NOMO-1 (cell line): ENCODE measurements around the gene SVOP.
"Not testable (repeated sequence)": the region's sequence is repeated elsewhere in the genome, so short reads cannot be mapped to it uniquely, and the experiment has no call there.

Experiments used
- DNase-seq, 2 experiments: peaks; one replicate each; lab custom pipeline; 2025; ENCODE audit not compliant: unreplicated experiment in 2 of 2; lab: John Stamatoyannopoulos, UW

Gene SVOP

DNA sequence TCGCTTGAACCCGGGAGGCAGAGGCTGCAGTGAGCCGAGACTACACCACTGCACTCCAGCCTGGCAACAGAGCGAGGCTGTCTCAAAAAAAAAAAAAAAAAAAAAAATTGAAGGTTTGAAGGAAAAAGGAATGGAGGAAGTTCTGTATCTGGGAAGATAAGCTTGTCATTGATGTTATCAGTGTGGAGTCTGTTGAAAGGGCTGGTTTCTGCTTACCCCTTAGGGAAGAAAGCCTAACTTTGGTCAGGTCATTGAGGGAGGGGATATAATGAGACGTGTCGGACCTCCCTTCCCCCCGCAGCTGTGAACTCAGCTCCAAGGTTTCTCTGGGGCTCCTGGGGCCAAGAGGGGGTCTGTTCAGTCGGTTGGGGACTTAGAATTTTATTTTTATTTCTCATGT, 124.5 kb downstream of the SVOP start:
- DNase-seq: no peak

DNA sequence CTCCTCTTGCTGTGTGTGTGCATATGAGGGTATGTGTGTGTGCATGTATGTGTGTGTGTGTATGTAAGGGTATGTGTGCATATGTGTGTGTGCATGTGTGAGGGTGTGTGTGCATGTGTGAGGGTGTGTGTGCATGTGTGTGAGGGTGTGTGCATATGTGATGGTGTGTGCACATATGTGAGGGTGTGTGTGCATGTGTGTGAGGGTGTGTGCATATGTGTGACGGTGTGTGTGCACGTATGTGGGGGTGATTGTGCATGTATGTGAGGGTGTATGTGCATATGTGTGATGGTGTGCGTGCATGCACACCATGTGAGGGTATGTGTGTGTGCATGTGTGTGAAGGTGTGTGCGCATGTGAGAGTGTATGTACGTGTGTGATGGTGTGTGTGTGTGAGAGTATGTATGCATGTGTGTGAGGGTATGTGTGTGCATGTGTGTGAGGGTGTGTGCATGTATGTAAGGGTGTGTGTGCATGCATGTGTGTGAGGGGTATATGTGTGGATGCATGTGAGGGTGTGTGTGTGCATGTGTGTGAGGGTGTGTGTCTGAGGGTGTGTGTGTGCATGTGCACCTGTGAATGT, 125.6 kb downstream of the SVOP start:
- no peak for DNase-seq

DNA sequence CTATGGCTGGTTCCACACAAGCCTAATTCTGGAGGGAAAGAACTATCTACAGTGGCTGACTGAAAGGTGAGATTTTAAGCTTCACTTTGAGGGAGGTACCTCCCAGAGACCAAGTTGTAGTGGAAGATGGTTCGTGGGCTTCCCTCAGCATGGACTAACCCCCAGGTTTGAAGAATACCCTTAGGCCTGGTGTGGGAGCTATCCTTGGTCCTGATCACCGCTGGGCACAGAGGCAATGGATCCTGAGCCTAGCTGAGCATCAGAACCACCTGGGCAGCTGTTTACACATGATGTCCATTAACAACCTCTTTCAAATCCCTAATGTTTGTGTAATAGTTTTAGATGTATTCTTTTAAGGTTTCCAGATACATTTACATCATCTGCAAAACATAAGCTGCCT, 130.7 kb downstream of the SVOP start:
- no peak for DNase-seq

DNA sequence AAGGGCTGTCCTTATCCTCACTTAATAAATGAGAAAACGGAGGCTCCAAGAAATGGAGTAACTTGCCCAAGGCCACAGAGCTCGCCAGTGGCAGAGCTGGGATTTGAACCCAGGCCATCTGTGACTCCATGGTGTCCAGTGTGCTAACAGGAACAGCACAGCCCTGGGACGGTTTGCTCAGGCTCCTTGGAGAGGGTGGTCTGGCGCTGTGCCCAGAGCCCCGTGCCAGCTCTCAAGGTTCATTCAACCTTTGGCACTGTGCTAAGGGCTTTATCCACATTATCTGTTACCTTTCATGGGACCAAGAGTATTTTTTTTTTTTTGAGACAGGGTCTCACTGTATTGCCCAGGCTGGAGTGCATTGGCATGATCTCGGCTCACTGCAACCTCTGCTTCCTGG, 132.8 kb downstream of the SVOP start:
- DNase-seq: no peak

DNA sequence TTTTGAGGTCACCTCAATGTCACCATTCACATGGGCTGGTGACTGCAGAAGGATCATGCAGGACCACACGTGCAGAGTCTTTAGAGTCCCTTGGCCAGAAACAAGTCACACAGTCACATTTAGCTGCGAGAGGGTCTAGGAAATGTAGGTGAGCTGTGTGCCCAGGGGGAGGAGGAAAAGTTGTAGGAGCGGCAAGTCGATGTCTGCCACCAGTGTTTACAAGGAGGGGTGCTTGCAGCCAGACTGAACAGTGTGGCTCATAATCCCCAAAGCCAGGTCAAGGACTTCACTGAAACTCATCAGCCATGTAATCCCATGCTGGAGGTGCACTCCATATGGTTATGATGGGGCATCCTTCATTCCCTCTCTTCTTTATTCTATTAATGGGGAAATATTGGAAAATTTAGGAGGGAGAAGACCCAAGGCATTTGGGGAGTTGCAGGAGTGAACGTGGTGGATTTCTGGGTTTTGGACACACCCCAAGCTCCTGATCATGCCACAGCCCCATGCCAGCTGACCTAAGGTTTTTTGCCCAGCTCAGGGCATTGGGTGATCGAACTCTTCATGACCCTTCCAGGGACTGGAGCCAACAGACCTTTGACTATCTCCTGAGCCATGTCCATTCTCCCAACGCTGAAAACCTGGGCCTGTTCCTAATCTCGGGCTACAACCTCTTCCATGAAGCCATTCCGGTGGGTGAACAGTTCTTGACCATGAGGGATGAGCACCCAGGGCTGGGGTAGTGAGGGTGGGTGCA, 133.8 kb downstream of the SVOP start:
- DNase-seq: no peak

DNA sequence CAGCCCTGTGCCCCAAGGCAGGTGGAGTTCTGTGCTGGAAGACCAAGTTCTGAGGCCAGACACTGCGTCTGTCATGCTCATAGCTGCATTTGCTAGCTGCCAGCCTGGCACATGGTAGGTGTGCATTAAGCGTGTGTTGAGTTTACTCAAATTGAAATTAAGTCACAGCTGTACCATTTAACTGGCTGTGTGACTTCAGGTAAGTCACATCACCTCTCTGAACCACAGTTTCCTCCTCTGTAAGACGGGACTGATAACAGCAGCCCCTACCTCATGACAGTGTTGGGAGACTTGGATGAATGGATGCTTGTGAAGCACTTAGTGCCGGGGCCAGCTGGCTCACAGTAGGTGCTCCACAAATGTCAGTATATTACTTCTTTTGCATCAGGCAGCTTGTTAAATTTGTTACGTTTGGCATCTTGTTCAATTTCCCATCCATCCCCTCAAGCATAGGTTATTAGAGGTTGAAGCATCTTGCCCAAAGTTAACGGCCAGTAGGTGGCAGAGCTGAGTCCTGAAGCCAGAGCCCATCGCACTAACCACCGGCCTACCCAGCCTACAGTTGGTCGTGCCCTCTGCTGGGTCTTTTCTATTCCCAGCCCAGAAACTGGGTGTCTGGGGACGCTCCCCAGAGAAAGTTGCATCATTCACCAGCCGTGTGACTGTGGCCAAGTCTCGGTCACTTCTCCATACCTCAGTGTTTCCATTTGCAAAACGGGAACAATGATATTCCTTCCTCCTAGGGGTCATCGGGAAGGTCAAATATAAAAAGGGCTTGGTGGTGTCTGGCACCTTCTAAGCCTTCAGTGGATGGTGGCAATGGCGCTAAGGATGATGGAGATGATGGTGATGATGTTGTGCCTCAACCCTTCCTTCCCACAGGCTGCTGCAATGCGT, 136.5 kb downstream of the SVOP start:
- peak; percentile 19 to 56 for DNase-seq

DNA sequence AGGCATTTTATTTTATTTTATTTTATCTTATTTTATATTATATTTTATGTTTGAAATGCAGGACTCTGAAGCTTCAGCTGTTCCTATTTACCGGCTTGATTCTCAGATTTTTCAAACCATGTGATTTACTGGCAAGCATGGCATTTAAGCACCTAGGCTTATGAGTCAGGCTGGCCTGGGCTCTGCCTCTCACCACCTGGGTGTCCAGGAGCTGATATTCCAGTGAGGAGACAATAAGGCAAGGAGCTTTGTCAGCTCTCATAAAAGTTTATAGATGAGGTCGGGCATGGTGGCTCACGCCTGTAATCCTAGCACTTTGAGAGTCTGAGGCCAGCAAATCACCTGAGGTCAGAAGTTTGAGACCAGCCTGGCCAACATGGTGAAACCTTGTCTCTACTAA, 138.9 kb downstream of the SVOP start:
- no peak for DNase-seq

DNA sequence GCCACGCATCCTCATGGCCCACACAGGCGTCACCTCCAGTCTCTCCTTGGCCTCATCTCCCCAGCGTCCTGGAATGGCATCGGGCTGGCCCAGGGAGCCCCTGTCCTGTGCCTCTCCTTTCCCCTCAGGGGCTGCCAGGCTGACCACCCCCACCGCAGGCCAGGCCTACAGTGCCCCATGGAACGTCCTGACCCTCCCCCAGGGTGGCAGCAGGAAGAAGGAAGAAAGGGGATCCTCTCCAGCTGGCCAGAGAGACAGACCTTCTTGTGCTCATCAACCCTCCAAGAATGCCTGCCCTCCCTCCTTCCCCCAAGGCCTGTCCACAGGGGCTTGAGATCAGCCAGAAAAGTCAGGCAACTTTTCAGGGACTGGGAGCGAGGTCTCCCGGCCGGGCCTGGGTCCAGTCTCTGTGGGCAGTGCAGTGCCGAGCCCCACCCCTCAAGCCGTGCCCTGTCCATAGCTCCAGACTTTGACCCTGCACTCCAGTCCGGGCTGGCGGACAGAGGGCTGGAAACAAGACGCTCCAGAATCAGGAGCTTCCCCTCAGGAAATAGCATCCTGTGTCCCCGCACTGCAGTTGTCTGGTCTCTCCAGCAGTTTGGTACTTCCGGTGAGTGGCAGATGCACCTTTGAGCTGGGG, 141.1 kb downstream of the SVOP start, which contains the start of gene DAO:
DAO (plus strand) TSS at position 478 of the 640 bp plus-strand sequence. CDS start 4,915 bp downstream, outside the sequence.
- no peak for DNase-seq

DNA sequence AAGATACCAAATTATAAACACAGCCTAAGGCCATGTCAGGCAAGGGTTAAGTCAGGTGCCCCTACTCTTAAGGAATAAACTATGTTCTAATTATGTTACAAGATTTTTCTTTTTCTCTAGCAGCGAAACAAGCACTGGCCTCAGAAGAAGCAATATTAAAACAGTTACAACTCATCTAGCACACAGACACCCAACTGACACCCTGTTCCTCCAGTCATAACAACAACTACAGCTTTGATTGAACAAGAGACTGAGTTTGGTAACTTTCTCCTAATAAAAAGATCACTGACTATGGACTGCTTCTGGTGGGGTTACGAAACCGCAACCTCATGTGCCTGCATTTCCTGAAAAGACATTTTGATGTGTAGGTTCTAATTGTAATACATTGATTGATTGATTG, 144.3 kb downstream of the SVOP start:
- no peak for DNase-seq

DNA sequence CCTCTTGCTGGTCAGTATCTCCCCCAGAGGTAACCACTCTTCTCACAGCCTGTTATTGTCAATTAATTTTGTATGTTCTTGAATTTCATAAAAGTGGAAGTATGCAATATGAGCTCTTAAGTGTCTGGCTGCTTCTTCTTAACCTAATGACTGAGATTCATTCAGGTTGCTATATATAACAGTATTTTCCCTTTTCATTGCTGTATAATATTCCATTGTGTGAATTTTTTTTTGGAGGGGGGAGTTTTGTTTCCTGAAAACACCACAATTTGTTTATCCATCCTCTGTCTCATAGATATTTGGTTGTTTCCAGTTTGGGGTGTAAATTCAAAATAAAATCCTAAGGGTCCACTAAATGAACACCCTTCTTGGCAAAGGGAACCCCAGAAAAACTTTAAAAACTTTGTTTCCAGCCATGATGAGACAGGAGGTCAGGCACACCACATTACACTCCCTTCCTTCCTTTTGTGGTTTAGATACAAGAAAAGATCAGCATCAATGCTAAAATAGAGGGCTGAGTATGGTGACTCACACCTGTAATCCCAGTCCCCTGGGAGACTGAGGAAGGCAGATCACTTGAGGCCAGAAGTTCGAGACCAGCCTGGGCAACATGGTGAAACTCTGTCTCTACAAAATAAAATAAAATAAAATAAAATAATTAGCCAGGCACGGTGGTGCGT, 145.0 kb downstream of the SVOP start:
- no peak for DNase-seq

DNA sequence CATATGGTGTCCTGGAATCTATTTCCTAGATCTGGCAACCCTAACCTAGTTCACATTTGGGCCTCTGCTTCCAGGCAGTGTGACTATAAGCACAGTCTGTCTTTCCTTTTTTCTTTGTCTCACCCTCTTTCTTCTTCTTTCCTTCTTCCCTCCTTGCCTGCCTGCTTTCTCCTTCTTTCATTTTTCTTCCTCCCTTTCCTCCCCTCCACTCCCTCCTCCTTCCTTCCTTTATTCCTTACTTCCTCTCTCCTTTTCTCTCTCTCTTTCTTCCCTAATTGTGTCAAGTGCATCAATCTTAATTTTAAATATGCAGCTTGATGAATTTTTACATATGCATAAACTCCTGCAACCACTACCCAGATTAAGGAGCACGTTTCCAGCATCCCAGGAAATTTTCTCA, 145.6 kb downstream of the SVOP start:
- no peak for DNase-seq

DNA sequence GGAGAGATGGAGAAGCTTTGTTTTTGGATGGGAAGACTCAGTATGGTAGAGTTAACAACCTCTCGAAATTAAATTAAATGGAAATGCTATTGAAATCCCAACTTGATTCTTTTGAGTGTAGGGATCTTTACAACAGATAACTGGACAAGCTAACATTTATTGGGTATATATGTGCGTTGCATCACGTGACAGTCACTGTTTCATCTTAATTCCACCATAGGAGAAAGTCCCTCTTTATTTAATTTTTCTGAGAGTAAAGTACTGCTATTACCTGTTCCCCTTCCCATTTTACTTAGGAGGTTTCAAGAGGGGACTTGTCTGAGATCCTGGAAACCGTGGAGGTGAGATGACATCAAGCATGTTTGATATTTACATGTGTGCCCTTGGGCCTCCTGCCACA, 152.1 kb downstream of the SVOP start:
- DNase-seq: no peak

DNA sequence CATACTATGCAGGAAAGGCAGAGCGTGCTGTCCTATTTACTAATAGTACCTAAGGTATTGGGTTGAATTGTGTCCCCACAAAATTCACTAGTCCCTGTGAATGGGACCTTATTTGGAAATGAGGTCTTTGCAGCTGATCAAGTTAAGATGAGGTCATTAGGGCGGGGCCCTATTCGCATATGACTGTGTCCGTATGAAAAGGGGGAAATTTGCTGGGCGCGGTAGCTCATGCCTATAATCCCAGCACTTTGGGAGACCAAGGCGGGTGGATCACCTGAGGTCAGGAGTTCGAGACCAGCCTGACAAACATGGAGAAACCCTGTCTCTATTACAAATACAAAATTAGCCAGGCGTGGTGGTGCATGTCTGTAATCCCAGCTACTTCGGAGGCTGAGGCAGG, 154.8 kb downstream of the SVOP start:
- DNase-seq: not testable (repeated sequence)

DNA sequence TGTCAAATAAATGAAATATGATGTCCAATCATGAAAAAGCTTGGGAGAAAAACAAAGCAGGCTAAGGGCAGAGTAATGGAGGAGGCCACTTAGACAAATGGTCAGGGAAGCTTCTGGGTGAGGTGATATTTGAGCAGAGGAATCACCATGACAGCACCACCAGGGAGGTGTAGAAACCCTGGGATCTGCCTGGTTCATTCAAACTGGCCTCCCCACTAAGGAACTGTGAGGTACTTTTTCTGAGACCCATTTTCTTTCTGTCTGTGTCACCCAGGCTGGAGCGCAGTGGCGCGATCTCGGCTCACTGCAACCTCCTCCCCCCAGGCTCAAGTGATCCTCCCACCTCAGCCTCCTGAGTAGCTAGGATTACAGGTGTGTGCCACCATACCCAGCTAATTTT, 155.7 kb downstream of the SVOP start:
- no peak for DNase-seq

DNA sequence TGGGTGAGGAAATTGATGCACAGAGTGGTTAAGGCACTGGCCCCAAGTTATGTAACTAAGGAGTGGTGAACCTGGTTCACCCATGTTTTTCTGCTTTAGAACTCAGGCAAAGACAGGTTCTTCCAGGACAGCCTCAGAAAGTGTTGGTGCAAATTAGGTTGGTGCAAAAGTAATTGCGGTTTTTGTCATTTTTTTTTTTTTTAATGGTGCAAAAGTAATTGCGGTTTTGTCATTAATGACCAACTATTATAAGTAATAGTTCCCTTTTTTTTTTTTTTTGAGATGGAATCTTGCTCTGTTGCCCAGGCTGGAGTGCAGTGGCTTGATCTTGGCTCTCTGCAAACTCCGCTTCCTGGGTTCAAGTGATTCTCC, 158.3 kb downstream of the SVOP start:
- no peak for DNase-seq

DNA sequence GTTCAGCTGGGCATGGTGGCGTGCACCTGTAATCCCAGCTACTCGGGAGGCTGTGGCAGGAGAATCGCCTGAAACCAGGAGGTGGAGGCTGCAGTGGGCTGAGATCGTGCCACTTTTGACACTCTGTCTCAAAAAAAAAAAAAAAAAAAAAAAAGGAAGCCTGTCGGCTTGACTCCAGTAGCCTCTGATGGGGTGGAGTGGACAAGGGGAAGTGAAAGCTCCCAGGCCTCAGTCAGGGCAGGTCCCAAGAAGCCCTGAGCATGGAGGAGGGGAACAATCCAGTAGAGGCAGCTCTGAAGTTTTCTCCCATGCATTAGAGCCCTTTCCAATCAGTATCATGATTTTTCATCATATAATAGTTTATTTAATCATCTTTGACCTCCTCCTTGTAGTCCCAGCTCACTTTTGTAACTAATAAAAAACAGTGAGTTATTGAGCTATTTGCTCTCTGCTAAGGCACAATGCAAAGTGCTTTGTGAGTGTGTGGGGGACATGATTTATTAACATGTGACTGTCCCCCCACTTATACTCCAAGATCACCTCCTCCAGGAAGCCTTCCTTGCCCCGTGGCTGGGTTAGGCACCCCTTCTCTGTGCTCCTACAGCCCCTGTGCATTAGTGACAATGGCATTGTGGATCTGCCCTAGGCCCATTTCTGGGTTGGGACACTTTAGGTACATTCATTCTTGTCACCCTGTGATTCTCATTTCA, 158.8 kb downstream of the SVOP start:
- DNase-seq: peak; percentile 87 to 89

DNA sequence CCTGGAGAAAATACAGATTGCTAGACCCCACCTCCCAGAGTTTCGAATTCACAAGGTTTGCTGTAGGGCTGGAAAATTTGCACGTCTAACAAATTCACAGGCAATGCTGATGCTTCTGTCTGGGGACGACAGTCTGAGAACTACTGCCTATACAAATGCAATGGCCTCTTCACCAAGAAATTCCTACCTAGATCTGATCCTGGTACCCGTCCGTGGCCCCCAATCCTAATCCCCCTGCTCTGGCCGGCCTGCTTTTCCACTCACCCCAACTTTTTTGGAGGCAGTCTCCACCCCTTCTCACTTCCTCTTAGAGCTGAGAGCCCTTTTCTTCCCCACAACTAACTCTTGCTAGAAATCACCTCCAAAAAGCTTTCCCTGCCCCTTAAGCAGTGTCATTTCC, 160.4 kb downstream of the SVOP start:
- peak; percentile 42 to 43 for DNase-seq

DNA sequence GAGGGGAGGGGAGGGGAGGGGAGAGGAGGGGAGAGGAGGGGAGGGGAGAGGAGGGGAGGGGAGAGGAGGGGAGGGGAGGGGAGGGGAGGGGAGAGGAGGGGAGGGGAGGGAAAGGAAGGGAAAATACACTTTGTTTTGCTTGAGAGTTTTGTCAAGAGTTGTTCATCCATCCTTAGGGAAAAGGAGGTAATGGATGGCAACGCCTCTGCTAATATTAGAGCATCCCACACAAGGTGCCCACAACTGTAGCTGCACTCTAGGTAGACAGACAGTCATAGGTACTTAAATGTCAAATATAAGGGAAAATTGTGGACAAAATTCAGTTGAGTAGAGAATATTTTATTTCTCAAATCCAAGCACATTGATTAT, 161.0 kb downstream of the SVOP start:
- DNase-seq: no peak

DNA sequence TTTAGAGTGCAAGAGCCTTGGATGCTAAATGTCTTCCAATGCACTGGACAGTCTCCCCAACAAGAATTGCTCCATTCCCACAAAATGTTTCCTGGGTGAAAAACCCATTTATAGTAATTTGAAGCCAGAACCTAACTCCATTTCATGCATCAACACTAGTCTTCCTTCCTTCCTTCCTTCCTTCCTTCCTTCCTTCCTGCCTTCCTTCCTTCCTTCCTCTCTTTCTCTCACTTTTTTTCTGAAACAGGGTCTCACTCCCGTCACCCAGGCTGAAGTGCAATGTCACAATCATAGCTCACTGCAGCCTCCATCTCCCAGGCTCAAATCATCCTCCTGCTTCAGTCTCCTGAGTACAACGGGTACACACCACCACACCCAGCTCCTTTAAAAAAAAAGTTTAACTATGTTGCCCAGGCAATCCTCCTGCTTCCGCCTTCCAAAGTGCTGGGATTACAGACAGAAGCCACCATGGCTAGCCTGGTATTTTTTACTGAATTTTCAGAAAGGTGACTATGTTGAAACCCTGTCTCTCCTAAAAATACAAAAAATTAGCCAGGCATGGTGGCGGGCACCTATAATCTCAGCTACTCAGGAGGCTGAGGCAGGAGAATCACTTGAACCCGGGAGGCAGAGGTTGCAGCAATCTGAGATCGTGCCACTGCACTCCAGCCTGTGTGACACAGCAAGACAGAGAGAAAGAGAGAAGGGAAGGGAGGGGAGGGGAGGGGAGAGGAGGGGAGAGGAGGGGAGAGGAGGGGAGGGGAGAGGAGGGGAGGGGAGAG, 161.5 kb downstream of the SVOP start:
- DNase-seq: not testable (repeated sequence)
